Stimulated activated CD8-positive, alpha-beta memory T cell treated with anti-CD3 and anti-CD28 coated beads, Interleukin-2, amount 100 ng/mL, for 48 hours (primary cell): ENCODE measurements around the gene DDR2.

Experiments used
- DNase-seq, 2 donors: peaks; one replicate each; pipeline ENCODE4 v3.0.0-alpha.2; 2020; ENCODE audit warnings: low read depth in 2 of 2

DDR2 gene

DNA sequence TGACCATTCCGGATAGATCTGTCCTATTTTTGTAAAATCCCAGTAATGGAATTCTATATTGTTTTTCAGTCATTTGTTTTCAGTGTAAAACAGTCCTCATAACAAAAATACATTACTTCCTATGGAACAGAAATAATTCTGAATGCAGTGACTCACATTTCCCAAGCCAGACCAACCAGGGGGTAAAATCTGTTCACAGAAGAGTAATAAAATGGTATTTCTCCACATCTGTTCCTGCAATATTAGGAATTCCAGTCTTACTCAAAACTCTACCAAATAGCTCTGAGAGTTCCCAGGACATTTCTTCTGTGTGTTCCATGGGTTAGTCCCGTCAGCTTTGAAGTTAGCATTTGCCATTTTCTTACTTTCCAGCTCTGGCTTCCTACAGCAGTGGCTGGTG lies 2.6 kb upstream of the DDR2 start:
- DNase-seq: no peak

- no peak for DNase-seq
Measured at GRCh38 chr1:162631546-162632191, 595 bp upstream of the DDR2 start.

DNA sequence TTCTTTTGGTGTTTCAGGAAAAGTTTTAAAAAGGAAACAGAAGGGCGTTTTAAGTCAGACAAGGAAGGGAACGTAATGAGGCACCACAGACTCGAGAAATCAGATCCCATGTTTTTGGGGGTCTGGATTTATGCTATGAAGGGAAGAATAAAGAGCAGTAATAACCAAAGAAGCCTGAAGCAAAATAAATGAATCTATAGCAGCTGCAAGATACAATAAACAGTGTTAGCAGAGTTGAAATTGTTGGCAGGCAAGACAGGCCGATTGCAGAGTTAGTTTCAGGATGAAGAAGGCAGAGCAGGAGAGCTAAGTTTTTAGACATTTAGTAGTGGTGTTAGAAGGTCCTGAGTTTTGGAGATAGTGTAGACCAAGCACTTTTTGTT lies 425 bp downstream of the DDR2 start:
- no peak for DNase-seq

GRCh38 chr1:162633081-162633762 lies 958 bp downstream of the DDR2 start:
- DNase-seq: no peak

DNA sequence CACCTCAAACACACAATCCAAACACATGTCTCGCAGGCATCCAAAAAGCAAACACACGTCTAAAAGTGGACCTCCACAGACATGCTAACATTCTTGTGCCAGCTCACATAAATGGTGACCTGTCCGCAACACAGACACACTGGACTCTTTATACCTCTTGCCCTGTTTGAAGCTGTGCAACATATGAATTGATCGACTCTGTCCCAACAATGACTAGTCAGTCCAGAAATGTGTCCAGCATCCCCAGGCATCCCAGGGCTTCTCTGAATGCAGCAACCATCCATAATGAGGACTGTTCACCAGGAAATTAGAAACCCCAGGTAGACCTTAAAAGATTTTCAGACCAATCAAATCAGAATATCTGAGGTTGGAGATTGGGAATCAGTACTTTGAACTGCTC lies 3.2 kb downstream of the DDR2 start:
- no peak for DNase-seq

GRCh38 chr1:162639718-162640117 lies 7.5 kb downstream of the DDR2 start:
- DNase-seq: no peak

GRCh38 chr1:162641114-162641513 lies 8.8 kb downstream of the DDR2 start:
- DNase-seq: no peak

GRCh38 chr1:162644986-162645314 lies 12.7 kb downstream of the DDR2 start:
- DNase-seq: no peak

DNA sequence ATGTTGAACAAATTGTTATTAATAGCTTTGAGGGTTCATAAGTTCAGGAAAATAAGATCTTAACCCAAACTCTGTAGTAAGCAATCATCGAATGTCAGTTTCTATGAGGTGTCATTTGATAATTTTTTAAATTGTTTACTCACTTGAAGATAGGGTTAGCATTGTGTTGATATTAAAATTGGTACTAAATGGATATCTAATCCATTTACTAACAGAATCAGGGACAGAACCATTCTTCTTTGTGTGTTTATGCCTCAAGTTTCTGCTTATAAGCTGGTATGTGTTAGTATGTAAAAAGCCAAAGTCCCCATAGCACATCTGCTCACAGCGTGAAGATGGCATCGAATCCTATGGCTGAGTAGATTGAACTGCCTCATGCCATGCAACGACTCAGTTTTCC lies 13.4 kb downstream of the DDR2 start:
- DNase-seq: no peak

GRCh38 chr1:162649583-162649982 lies 17.3 kb downstream of the DDR2 start:
- DNase-seq: no peak

GRCh38 chr1:162654915-162655620 lies 22.8 kb downstream of the DDR2 start:
- no peak for DNase-seq

DNA sequence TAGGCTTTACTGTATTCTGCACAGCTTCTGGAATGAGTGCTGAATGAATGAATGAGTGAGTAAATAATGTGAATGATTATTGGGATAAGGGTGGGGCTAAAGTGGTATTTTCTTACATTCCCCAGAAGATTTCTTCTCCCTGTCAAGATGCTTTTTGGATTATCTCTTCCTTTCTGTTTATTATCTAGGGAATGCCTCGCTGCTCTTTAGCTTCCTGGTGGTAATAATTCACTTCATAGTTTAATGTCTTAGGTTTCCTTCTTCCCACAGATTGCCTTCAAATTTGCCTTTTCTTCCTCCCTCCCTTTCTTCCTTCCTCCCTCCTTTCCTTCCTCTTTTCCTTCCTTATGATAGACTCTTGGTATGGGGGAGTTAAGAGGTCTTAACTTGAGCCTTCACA lies 24.0 kb downstream of the DDR2 start:
- no peak for DNase-seq

- no peak for DNase-seq
Measured at GRCh38 chr1:162660574-162660973, 28.3 kb downstream of the DDR2 start.

GRCh38 chr1:162661336-162661735 lies 29.1 kb downstream of the DDR2 start:
- no peak for DNase-seq

DNA sequence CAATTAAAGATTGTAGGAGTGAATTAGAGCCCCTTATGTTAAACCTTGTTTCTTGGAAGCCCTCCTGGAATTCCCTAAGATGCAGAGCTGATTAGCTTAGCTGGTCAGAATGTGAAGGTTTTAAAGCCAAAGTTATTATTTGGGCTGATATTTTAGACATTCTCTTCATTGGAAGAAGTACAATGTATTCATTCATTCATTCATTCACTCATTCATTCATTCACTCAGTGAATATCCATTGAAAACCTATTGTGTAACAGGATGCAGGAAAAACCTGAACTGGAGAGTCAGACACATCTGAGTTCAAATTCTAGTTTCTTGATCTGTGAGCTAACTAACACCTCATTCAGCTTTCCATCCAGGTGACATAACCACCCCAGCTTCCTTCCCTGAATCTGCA lies 29.7 kb downstream of the DDR2 start:
- no peak for DNase-seq

DNA sequence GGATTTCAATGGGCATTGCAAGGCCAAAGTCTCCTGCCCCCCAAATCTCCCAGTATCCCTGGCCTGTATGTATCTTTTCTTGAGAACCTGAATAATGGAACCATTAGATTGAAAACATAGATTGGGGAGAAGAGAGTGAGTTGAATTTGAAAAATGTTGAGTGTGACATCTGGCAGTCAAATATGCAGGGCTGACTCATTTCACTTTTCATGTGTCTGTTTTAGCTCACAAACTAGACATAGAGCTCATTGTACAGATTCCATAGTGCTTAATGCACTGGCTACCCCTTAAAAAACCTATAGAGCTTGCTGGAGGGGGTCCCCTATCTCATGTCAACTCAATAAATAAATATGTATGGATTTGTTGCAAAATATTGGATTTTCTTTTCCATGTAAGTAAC lies 30.8 kb downstream of the DDR2 start:
- no peak for DNase-seq

GRCh38 chr1:162663589-162664106 lies 31.4 kb downstream of the DDR2 start:
- DNase-seq: no peak

- no peak for DNase-seq
Measured at GRCh38 chr1:162666006-162666645, 33.9 kb downstream of the DDR2 start.

DNA sequence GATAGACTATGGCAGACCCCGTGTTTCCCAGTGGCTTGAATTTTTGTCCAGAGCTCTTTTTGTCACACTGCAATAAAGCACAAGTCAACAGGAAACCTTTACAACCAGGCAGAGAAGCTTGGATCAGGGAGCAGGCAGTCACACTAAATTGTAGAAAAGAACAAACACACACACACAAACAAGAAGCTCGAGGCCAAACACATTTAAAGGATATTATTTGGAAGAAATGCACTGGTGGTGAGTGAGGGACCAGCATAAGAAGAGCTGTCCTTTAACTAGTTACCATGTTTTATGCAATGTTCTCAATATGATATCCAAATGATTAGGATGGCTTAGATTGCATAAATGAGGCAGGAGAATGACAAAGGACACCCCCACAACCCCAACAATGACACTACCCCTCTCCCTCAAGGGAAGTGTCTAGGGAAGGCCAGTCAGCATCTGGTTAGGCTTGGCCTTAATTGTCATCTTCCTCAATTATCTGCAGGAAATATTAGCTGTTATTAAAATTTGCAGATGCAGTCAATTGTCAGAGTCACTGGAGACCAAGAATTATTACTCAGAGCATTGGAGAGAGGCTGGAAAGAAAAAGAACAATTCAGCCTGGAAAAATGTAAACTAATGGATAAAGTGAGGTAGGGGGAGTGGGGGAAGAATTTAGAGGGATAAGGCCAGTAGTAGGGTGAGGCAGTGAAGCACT lies 35.3 kb downstream of the DDR2 start:
- DNase-seq: no peak

- DNase-seq: no peak
Measured at GRCh38 chr1:162670928-162671663, 38.8 kb downstream of the DDR2 start.

DNA sequence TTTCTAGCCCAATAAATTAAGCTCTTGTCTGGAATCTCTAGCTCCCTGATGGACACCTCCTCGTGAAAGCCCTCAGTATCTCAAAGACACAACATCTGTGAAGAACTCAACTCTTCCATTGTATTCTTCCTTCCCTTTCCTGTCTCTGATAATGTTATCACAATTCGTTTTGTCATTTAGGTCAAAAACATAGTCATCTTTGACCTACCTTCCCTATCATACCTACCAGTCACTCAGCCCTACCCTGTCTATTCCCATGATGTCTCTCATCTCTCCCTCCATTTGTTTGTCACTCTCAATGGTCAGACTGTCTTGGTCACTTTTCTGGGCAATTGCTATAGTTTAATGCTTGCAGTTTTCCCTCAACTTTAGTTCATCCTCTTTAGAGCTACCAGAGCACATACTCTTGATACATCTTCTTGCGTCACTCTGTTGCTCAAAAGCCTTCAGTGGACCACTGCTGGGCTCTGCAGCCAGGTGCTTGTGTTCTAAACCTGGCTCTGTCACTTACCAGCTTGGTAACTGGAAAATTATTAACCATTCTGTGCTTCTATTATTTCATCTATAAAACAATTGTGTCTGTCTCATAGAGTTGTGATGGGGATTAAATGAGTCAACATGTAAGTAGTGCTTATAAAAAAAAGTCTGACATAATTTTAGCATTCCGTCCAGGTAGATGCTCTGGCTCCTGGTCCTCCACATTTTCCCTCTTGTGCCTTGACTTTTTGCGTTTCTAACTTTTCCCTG lies 39.6 kb downstream of the DDR2 start:
- DNase-seq: no peak
